Measurements from ENCODE around the gene ADGRG4. TPM values are rescaled to one million over a fixed set of nuclear protein-coding genes. Genes with fewer than 3 reads are reported as not detected.

The ADGRG4 gene, protein sequence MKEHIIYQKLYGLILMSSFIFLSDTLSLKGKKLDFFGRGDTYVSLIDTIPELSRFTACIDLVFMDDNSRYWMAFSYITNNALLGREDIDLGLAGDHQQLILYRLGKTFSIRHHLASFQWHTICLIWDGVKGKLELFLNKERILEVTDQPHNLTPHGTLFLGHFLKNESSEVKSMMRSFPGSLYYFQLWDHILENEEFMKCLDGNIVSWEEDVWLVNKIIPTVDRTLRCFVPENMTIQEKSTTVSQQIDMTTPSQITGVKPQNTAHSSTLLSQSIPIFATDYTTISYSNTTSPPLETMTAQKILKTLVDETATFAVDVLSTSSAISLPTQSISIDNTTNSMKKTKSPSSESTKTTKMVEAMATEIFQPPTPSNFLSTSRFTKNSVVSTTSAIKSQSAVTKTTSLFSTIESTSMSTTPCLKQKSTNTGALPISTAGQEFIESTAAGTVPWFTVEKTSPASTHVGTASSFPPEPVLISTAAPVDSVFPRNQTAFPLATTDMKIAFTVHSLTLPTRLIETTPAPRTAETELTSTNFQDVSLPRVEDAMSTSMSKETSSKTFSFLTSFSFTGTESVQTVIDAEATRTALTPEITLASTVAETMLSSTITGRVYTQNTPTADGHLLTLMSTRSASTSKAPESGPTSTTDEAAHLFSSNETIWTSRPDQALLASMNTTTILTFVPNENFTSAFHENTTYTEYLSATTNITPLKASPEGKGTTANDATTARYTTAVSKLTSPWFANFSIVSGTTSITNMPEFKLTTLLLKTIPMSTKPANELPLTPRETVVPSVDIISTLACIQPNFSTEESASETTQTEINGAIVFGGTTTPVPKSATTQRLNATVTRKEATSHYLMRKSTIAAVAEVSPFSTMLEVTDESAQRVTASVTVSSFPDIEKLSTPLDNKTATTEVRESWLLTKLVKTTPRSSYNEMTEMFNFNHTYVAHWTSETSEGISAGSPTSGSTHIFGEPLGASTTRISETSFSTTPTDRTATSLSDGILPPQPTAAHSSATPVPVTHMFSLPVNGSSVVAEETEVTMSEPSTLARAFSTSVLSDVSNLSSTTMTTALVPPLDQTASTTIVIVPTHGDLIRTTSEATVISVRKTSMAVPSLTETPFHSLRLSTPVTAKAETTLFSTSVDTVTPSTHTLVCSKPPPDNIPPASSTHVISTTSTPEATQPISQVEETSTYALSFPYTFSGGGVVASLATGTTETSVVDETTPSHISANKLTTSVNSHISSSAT (N-terminal part only)
- total RNA-seq (ENCODE audit: low replicate concordance) = not detected in 2 replicates

DNA sequence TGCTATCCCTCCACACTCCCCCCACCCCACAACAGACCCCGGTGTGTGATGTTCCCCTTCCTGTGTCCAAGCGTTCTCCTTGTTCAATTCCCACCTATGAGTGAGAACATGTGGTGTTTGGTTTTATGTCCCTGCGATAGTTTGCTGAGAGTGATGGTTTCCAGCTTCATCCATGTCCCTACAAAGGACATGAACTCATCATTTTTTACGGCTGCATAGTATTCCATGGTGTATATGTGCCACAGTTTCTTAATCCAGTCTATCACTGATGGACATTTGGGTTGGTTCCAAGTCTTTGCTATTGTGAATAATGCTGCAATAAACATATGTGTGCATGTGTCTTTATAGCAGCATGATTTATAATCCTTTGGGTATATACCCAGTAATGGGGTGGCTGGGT lies at the start of gene ADGRG4:
TSS of gene ADGRG4 (plus strand) at position 243 of the 400 bp plus-strand sequence. CDS start 7,815 bp downstream, outside the sequence.

DNA sequence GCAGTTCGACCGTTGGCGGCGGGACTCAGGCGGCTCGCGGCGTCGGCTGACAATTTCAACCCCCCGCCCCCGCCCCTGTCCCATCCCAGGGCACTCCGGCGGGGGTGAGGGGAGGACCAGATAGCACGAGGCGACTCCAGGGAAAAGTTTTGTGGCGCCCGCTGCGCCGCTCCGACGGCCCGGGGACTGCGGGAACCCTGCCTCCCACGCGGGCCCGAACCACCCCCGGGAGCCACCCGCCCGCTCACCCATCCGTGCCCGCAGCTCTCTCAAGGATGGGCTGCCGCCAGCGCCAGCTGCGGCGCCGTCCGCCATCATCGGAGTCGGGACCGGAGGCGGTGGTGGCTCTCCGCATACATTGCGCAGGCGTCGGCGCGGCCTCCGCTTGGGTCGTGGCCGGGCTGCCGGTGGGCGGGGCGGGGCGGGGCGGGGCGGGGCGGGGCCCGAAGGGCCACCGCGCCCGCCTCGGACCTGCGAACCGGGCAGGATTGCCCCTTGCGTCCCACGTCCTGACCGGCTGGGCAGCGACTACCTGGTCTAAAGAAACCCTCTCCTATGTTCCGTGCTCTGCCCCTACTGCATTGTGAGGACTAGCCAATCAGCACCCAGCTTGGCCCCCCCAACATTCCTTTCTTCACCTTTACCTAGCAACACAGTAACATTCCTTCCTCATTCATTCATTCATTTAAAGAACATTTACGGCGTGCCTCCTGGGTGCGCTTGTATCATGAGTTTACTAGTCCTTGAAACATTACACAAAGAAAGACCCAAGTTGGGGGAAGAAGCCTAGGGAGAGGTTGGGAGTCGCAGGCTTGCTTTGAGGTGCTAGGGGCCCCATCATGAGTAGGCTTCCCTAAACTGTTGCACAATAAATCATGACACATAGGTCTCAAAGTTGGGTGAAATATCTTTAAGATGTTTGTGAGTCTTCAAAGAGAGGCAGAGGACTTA lies 49.4 kb upstream of the ADGRG4 start, which contains the start of gene MAP7D3:
TSS of gene MAP7D3 (minus strand) at position 360 of the 951 bp plus-strand sequence. CDS start at position 318, 42 bp downstream.

Other genes with a start within 250 kb of the ADGRG4 start
- 66.1 and 85.3 TPM in 2 replicates for gene FHL1, start 153.4 kb upstream of the ADGRG4 start, total RNA-seq (ENCODE audit: low replicate concordance)
- 10.9 and 15.9 TPM in 2 replicates for gene MAP7D3, start 49.6 kb upstream of the ADGRG4 start, total RNA-seq (ENCODE audit: low replicate concordance)
- not detected in 2 replicates for gene BRS3, start 187.0 kb downstream of the ADGRG4 start, total RNA-seq (ENCODE audit: low replicate concordance)
- 26.8 and 30.1 TPM in 2 replicates for gene HTATSF1, start 196.6 kb downstream of the ADGRG4 start, total RNA-seq (ENCODE audit: low replicate concordance)
- gene VGLL1, start 231.3 kb downstream of the ADGRG4 start, total RNA-seq (ENCODE audit: low replicate concordance) = not detected in 2 replicates